Kidney epithelial cell (primary cell): ENCODE data around the gene IL22RA1. TPM values are rescaled to one million over a fixed set of nuclear protein-coding genes. Genes with fewer than 3 reads are reported as not detected.
A peak's percentile ranks its signal among the peaks of the same experiment; 100 is the strongest.

Experiments
- DNase-seq: peaks from one replicate; pipeline ENCODE4 v3.0.0-alpha.2; 2010; ENCODE audit warnings: low read depth
- H3K27me3 ChIP-seq: 2 replicates; pipeline ENCODE4 v1.6.0; 2011; ENCODE audit warnings: low read length; ENCODE audit not compliant: control insufficient read depth, insufficient read depth
- H3K36me3 ChIP-seq: 2 replicates; pipeline ENCODE4 v1.5.1; 2011; ENCODE audit warnings: low read length; ENCODE audit not compliant: control insufficient read depth, insufficient read depth
- H3K4me3 ChIP-seq: 2 replicates; pipeline ENCODE4 v1.5.1; 2011; ENCODE audit warnings: low read depth, mild to moderate bottlenecking, control low read depth, low read length
- CTCF ChIP-seq: IDR thresholded peaks from 2 replicates; pipeline ENCODE4 v1.5.1; 2011; ENCODE audit warnings: mild to moderate bottlenecking, moderate library complexity, low read length, control low read depth, inconsistent platforms; ENCODE audit not compliant: insufficient read depth, poor library complexity, severe bottlenecking
- total RNA-seq: library from RNA; depleted of rRNA; stranded (reverse); fragments of >200 nt; gene quantifications from 2 replicates; pipeline ENCODE4 v1.2.3, GENCODE V29; 2015

Gene IL22RA1
- total RNA-seq, 1 donor from 2014 or later, result 0.21 TPM

GRCh38 chr1:24074817-24075589, 67.9 kb downstream of the IL22RA1 start:
- H3K27me3 ChIP-seq, result no peaks in the 10 kb centered on the region
- no peak for DNase-seq
- no peak for TF ChIP-seq CTCF
- no peaks in the 10 kb centered on the region for H3K36me3 ChIP-seq
- H3K4me3 ChIP-seq, result no peak overlapping the region

- no peak overlapping the region for H3K4me3 ChIP-seq
- H3K27me3 ChIP-seq, result no peaks in the 10 kb centered on the region
- no peak for DNase-seq
- TF ChIP-seq CTCF, result no peak
- H3K36me3 ChIP-seq, result no peaks in the 10 kb centered on the region
Measured at GRCh38 chr1:24074196-24074595, 68.7 kb downstream of the IL22RA1 start.

- Histone ChIP-seq H3K27me3 (peaks cover 1% of the 10 kb centered on the region), H3K36me3 (no peaks in the 10 kb centered on the region), H3K4me3 (no peak overlapping the region)
- no peak for TF ChIP-seq CTCF
- DNase-seq, result no peak
Measured at GRCh38 chr1:24071941-24072340, 71.0 kb downstream of the IL22RA1 start.

- TF ChIP-seq CTCF, result peak; percentile 89
- Histone ChIP-seq H3K36me3 (no peaks in the 10 kb centered on the region), H3K4me3 (no peak overlapping the region), H3K27me3 (peaks cover 3% of the 10 kb centered on the region)
- DNase-seq, result peak; percentile 29
Measured at GRCh38 chr1:24070821-24071393, 72.0 kb downstream of the IL22RA1 start.

GRCh38 chr1:24069817-24070216, 73.1 kb downstream of the IL22RA1 start:
- H3K36me3 ChIP-seq, result no peaks in the 10 kb centered on the region
- no peak overlapping the region for H3K4me3 ChIP-seq
- no peak for TF ChIP-seq CTCF
- peaks cover 3% of the 10 kb centered on the region for H3K27me3 ChIP-seq
- no peak for DNase-seq

Other genes with a start within 250 kb of the IL22RA1 start
- not detected in 2 replicates for gene CNR2, start 229.8 kb downstream of the IL22RA1 start, total RNA-seq
- gene PNRC2, start 183.3 kb downstream of the IL22RA1 start, total RNA-seq, result 95.9 and 102 TPM in 2 replicates
- gene SRSF10, start 162.8 kb downstream of the IL22RA1 start, total RNA-seq, result 74.3 and 83.7 TPM in 2 replicates
- gene MYOM3, start 31.0 kb downstream of the IL22RA1 start, total RNA-seq, result 7.9 and 8.1 TPM in 2 replicates
- gene IFNLR1, start 44.1 kb upstream of the IL22RA1 start, total RNA-seq, result 6.7 and 8.6 TPM in 2 replicates
- 12.5 and 12.9 TPM in 2 replicates for gene GRHL3, start 176.2 kb upstream of the IL22RA1 start, total RNA-seq